ENCODE data around the gene GTPBP3. TPM values are rescaled to one million over a fixed set of nuclear protein-coding genes. Genes with fewer than 3 reads are reported as not detected.

The GTPBP3 gene
- total and polyA plus RNA-seq, 2 of the 13 experiments (the other 11 are each of a cell fraction or from before 2014, with no cell fraction given) = 17.5 to 30.0 TPM

DNA sequence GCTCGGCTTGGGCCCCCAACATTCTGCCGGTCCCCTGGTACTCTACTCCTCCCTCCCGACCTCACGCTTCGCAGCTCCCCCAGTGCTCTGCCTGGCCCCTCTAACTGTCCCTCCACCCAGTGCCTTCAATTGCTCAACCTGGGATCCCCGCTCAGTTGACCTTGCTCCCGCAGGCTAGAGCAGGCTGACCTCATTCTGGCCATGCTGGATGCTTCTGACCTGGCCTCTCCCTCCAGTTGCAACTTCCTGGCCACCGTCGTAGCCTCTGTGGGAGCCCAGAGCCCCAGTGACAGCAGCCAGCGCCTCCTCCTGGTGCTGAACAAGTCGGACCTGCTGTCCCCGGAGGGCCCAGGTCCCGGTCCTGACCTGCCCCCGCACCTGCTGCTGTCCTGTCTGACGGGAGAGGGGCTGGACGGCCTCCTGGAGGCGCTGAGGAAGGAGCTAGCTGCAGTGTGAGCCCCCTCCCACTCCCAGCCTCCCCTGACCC lies 3.6 kb downstream of the GTPBP3 start (continued):
- TF ChIP-seq ZBTB7A (CRISPR knock-in tag; IDR thresholded peaks at IDR 0.05) = peak; percentile 73; the same call in 1 of the 2 replicates
- no peak for TF ChIP-seq ZNF570 (CRISPR knock-in tag; IDR thresholded peaks at IDR 0.05; ENCODE audit: borderline replicate concordance)
- no peak for TF ChIP-seq CENPX (CRISPR knock-in tag; IDR thresholded peaks at IDR 0.05)
- TF ChIP-seq SRSF1 (optimal IDR thresholded peaks at IDR 0.05; ENCODE audit: low read depth, low read length) = no peak
- TF ChIP-seq SNAI1 (CRISPR knock-in tag; IDR thresholded peaks at IDR 0.05; ENCODE audit: borderline replicate concordance) = no peak
- no peak for TF ChIP-seq SIN3B (IDR thresholded peaks at IDR 0.05; ENCODE audit: low read length)
- no peak for TF ChIP-seq ZEB1 (IDR thresholded peaks at IDR 0.05; ENCODE audit: insufficient replicate concordance, low read depth)
- no peak for TF ChIP-seq ZKSCAN1 (IDR thresholded peaks at IDR 0.05; ENCODE audit: low read length)
- no peak for TF ChIP-seq FOXK2 (IDR thresholded peaks at IDR 0.05)
- no peak for TF ChIP-seq ZNF333 (CRISPR knock-in tag; IDR thresholded peaks at IDR 0.05; ENCODE audit: borderline replicate concordance)
- peak; percentile 77 for TF ChIP-seq ZBTB7B (CRISPR knock-in tag; IDR thresholded peaks at IDR 0.05)
- TF ChIP-seq U2AF2 (IDR thresholded peaks at IDR 0.05; ENCODE audit: low read depth, low read length) = no peak
- TF ChIP-seq HNF4G (IDR thresholded peaks at IDR 0.05; ENCODE audit: borderline replicate concordance, low read depth, low read length) = no peak
- TF ChIP-seq HNF4G (CRISPR knock-in tag; IDR thresholded peaks at IDR 0.05; ENCODE audit: borderline replicate concordance, low read depth) = 0 out of 2 replicates have a peak, but pooled peaks have one; percentile 53
- TF ChIP-seq, protein P1, sequence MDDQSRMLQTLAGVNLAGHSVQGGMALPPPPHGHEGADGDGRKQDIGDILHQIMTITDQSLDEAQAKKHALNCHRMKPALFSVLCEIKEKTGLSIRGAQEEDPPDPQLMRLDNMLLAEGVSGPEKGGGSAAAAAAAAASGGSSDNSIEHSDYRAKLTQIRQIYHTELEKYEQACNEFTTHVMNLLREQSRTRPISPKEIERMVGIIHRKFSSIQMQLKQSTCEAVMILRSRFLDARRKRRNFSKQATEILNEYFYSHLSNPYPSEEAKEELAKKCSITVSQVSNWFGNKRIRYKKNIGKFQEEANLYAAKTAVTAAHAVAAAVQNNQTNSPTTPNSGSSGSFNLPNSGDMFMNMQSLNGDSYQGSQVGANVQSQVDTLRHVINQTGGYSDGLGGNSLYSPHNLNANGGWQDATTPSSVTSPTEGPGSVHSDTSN (CRISPR knock-in tag; IDR thresholded peaks at IDR 0.05; ENCODE audit: borderline replicate concordance) = no peak
- TF ChIP-seq NR2C2 (CRISPR knock-in tag; IDR thresholded peaks at IDR 0.05; ENCODE audit: borderline replicate concordance) = peak; percentile 86
- TF ChIP-seq, protein P2, sequence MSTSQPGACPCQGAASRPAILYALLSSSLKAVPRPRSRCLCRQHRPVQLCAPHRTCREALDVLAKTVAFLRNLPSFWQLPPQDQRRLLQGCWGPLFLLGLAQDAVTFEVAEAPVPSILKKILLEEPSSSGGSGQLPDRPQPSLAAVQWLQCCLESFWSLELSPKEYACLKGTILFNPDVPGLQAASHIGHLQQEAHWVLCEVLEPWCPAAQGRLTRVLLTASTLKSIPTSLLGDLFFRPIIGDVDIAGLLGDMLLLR (CRISPR knock-in tag; IDR thresholded peaks at IDR 0.05) = no peak
- TF ChIP-seq, protein P3, sequence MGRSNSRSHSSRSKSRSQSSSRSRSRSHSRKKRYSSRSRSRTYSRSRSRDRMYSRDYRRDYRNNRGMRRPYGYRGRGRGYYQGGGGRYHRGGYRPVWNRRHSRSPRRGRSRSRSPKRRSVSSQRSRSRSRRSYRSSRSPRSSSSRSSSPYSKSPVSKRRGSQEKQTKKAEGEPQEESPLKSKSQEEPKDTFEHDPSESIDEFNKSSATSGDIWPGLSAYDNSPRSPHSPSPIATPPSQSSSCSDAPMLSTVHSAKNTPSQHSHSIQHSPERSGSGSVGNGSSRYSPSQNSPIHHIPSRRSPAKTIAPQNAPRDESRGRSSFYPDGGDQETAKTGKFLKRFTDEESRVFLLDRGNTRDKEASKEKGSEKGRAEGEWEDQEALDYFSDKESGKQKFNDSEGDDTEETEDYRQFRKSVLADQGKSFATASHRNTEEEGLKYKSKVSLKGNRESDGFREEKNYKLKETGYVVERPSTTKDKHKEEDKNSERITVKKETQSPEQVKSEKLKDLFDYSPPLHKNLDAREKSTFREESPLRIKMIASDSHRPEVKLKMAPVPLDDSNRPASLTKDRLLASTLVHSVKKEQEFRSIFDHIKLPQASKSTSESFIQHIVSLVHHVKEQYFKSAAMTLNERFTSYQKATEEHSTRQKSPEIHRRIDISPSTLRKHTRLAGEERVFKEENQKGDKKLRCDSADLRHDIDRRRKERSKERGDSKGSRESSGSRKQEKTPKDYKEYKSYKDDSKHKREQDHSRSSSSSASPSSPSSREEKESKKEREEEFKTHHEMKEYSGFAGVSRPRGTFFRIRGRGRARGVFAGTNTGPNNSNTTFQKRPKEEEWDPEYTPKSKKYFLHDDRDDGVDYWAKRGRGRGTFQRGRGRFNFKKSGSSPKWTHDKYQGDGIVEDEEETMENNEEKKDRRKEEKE (IDR thresholded peaks at IDR 0.05) = no peak
- TF ChIP-seq, protein P4, sequence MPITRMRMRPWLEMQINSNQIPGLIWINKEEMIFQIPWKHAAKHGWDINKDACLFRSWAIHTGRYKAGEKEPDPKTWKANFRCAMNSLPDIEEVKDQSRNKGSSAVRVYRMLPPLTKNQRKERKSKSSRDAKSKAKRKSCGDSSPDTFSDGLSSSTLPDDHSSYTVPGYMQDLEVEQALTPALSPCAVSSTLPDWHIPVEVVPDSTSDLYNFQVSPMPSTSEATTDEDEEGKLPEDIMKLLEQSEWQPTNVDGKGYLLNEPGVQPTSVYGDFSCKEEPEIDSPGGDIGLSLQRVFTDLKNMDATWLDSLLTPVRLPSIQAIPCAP (CRISPR knock-in tag; IDR thresholded peaks at IDR 0.05; ENCODE audit: low read depth) = no peak
- no peak for TF ChIP-seq SMAD9 (CRISPR knock-in tag; IDR thresholded peaks at IDR 0.05)
- no peak for TF ChIP-seq ZNF724P (CRISPR knock-in tag; IDR thresholded peaks at IDR 0.05; ENCODE audit: borderline replicate concordance)
- TF ChIP-seq, protein P5, sequence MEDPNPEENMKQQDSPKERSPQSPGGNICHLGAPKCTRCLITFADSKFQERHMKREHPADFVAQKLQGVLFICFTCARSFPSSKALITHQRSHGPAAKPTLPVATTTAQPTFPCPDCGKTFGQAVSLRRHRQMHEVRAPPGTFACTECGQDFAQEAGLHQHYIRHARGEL (CRISPR knock-in tag; IDR thresholded peaks at IDR 0.05) = no peak
- no peak for TF ChIP-seq TMF1 (CRISPR knock-in tag; IDR thresholded peaks at IDR 0.05; ENCODE audit: low read depth)
- TF ChIP-seq ZNF253 (CRISPR knock-in tag; IDR thresholded peaks at IDR 0.05; ENCODE audit: borderline replicate concordance) = no peak
- peak; percentile 78 for TF ChIP-seq ZMYM3 (CRISPR knock-in tag; IDR thresholded peaks at IDR 0.05)
- no peak for TF ChIP-seq ZFYVE20 (CRISPR knock-in tag; IDR thresholded peaks at IDR 0.05; ENCODE audit: borderline replicate concordance, low read depth)
- TF ChIP-seq SMYD3 (CRISPR knock-in tag; IDR thresholded peaks at IDR 0.05) = no peak
